Vagina (tissue), 2 donors: ENCODE data around the gene VTI1A.

Experiments used
- POLR2A ChIP-seq, 2 donors: fragments of 450-650 bp; IDR thresholded peaks; one replicate each; pipeline ENCODE4 v1.6.1; 2017; ENCODE audit warnings: antibody characterized with exemption in 2 of 2, mild to moderate bottlenecking in 2 of 2, moderate library complexity in 2 of 2
- POLR2AphosphoS5 ChIP-seq, 2 donors: sonication (generic); formaldehyde crosslinking; IDR thresholded peaks; one replicate each; pipeline ENCODE4 v1.9.0; 2017; ENCODE audit warnings: antibody characterized with exemption in 2 of 2, mild to moderate bottlenecking in 2 of 2, low read depth in 1 of 2; ENCODE audit not compliant: insufficient read depth in 1 of 2
- TF ChIP-seq, protein P1 (sequence below), 3 experiments: fragments of 450-650 bp in 2 of 3; fragments of 200-600 bp in 1 of 3; sonication (generic) in 1 of 3; IDR thresholded peaks; one replicate each; pipeline ENCODE4 v1.5.1; 2017 to 2019; ENCODE audit warnings: antibody characterized with exemption in 3 of 3, mild to moderate bottlenecking in 2 of 3, moderate library complexity in 2 of 3

- TF ChIP-seq, protein P1, sequence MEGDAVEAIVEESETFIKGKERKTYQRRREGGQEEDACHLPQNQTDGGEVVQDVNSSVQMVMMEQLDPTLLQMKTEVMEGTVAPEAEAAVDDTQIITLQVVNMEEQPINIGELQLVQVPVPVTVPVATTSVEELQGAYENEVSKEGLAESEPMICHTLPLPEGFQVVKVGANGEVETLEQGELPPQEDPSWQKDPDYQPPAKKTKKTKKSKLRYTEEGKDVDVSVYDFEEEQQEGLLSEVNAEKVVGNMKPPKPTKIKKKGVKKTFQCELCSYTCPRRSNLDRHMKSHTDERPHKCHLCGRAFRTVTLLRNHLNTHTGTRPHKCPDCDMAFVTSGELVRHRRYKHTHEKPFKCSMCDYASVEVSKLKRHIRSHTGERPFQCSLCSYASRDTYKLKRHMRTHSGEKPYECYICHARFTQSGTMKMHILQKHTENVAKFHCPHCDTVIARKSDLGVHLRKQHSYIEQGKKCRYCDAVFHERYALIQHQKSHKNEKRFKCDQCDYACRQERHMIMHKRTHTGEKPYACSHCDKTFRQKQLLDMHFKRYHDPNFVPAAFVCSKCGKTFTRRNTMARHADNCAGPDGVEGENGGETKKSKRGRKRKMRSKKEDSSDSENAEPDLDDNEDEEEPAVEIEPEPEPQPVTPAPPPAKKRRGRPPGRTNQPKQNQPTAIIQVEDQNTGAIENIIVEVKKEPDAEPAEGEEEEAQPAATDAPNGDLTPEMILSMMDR (IDR thresholded peaks at IDR 0.05), result no peak
- no peak for TF ChIP-seq POLR2A (IDR thresholded peaks at IDR 0.05)
- TF ChIP-seq POLR2AphosphoS5 (IDR thresholded peaks at IDR 0.05; ENCODE audit: insufficient read depth in 1 of 2, low read depth in 1 of 2), result no peak
Measured at GRCh38 chr10:112655722-112656121, 208.7 kb downstream of the VTI1A start.
